T-helper 9 cell (primary cell): ENCODE measurements around the gene PTPN1.

Source experiments
- DNase-seq: peaks from one replicate; pipeline ENCODE4 v3.0.0-alpha.2; 2020

Gene PTPN1

DNA sequence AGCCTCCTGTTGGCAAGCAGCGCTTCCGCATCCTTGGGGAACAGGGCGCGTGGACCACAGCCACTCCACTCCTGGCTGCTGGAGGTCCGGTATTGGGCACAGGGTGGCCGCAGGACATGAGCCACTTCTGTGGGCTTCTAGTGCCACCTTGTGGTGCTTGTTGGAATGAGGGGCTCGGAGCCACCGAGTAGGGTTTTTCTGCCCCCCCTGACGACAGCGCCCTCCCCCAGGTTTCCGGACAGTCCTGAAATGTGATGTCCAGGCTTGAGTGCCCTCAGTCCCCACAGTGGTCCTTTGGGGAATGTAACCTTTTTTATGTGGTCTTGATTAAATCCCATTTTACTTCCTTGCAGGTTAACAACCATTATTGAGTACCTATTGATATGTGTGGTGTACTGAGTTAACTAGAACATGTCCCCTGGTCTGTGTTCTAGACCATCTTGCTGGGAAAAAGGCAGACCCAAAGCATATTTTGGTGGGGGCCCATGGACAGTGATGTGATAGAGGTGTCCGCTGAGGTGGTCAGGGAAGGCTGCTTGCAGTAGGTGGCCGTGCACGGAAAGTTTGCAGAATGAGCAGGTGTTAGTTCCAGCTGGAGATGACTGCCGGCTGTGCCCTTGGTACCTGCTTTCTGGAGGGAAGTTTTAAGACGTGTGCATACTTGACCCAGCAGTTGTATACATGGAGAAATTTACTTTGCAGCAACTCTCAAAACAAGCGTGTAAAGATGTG, 70.0 kb downstream of the PTPN1 start:
- peak; percentile 45 for DNase-seq

DNA sequence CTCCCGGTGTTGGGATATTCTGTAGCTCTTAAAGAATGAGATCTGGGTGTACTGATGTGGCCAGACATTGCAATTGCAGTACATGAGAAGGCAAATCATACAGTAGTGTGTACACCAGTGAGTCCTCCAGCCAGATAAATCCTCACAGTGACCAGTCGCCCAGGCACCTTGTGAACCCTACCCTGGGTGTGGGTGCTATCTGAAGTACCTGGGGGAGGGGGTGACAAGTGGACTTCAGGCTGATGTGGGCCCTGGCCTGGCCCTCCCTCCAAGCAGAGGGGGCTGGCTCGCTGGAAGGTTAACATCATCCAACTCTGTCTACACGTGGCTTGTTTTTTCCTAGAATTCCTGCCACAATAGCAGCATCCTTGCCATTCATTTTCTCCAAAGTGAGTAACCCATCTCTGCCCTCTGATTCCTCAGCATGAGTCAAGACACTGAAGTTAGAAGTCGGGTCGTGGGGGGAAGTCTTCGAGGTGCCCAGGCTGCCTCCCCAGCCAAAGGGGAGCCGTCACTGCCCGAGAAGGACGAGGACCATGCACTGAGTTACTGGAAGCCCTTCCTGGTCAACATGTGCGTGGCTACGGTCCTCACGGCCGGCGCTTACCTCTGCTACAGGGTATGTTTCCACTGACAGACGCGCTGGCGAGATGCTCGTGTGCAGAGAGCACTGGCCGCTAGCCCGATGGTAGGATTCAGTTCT, 70.8 kb downstream of the PTPN1 start:
- no peak for DNase-seq

DNA sequence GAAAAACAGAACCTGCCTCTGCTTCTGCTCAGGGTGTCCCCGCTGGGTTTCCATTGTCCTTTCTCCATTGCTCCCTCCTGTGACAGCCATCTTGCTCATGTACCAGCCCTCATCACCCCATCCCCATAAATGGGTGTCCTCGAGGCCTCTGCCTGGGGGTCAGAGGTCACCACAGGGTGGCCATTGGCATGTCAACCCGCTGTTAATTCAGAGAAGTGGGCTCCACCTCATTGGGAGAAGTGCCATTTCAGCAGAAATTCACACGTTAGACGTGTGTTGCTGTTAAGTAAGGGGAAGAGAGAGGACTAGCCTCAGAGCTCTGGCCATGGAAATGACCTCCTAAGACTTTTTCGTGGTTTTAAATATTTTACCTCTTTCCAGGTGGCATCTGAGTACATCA, 71.9 kb downstream of the PTPN1 start:
- DNase-seq, result no peak

DNA sequence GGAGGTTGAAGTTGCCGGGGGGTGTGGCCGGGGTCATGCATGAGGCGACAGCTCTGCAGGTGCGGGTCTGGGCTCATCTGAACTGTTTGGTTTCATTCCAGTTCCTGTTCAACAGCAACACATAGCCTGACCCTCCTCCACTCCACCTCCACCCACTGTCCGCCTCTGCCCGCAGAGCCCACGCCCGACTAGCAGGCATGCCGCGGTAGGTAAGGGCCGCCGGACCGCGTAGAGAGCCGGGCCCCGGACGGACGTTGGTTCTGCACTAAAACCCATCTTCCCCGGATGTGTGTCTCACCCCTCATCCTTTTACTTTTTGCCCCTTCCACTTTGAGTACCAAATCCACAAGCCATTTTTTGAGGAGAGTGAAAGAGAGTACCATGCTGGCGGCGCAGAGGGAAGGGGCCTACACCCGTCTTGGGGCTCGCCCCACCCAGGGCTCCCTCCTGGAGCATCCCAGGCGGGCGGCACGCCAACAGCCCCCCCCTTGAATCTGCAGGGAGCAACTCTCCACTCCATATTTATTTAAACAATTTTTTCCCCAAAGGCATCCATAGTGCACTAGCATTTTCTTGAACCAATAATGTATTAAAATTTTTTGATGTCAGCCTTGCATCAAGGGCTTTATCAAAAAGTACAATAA, 72.5 kb downstream of the PTPN1 start:
- DNase-seq, result no peak

DNA sequence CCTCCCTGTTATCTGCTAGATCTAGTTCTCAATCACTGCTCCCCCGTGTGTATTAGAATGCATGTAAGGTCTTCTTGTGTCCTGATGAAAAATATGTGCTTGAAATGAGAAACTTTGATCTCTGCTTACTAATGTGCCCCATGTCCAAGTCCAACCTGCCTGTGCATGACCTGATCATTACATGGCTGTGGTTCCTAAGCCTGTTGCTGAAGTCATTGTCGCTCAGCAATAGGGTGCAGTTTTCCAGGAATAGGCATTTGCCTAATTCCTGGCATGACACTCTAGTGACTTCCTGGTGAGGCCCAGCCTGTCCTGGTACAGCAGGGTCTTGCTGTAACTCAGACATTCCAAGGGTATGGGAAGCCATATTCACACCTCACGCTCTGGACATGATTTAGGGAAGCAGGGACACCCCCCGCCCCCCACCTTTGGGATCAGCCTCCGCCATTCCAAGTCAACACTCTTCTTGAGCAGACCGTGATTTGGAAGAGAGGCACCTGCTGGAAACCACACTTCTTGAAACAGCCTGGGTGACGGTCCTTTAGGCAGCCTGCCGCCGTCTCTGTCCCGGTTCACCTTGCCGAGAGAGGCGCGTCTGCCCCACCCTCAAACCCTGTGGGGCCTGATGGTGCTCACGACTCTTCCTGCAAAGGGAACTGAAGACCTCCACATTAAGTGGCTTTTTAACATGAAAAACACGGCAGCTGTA, 73.4 kb downstream of the PTPN1 start:
- DNase-seq, result no peak

DNA sequence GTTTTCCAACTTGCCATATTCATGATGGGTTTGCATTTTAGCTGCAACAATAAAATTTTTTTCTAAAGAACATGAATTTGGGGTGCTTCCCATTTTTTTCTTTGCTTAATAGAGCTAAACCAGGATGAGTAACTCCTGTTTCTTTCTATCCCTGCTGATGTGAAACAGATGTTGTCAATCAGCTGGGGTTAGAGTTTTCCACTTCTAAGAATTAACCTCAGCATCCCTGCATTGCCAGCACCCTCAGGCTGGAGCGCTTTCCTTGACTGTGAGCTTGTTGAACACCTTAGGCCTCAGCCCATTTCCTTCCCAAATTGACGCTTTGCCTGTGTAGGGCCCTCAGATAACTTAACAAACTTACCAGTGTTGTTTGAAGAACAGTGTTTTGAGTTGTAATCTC, 74.5 kb downstream of the PTPN1 start:
- no peak for DNase-seq

DNA sequence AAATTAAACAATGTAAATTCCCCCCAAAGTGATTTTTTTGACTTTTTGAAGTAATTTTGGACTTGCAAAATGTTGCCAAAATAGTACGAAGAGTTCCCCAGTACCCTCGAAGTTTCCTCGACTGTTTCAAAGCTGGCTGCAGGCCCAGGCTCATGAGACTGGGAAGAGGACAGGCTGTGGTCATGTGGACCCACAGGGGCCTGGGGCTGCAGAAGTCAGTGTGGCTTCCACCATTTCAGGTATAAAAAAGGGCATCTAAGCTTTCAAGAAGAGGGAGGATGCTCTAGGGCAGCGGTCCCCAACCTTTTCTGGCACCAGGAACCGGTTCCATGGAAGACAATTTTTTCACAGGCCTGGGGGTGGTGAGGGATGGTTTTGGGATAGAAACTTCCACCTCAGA, 75.0 kb downstream of the PTPN1 start:
- DNase-seq, result no peak

DNA sequence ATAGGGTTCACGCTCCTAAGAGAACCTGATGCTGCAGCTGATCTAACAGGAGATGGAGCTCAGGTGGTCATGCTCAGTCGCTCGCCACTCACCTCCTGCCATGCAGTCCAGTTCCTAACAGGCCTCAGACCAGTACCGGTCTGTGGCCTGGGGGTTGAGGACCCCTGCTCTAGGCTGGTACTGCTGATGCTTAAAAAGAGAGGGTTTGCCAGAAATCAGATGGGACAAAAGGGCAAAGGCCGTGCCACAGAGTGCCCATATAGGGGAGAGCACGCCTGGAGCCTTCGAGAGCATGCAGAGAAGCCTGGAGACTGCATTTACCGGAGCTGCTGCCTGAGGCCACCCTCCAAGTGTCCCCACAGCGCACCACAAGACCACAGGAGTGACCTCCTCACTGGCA, 75.5 kb downstream of the PTPN1 start:
- no peak for DNase-seq

DNA sequence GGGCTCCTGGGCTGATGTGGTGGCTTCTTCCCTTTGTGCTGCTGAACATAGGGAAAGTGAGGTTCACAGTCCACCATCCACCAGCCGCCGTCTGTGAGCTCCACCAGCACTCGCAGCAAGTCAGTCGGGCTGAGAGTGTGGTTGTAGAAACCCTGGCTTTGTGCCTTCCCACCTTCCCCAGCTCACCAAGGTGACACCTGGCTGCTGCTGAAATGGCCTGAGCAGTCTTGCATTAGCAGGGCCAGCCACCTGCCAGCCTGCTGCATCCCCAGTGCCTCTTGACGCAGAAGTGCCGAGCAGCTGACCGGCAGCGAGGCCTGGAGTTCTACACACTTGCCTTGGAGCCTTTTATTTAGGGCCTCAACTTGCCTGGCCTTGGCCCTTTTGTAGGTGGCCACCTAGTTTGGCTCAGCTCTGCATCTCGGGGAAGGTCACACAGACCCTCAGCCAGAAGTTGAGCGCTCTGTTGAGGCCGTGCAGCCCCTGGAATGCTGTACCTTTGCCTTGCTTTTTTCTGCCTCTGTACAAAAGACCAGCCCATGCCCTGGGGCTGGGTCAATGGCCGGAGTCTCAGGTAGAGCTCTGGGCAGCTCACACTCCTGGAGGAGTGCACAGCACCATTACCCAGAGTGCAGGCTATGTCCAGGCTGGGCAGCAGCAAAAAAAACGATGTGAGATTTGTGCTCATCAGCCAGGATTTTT, 76.5 kb downstream of the PTPN1 start:
- no peak for DNase-seq

DNA sequence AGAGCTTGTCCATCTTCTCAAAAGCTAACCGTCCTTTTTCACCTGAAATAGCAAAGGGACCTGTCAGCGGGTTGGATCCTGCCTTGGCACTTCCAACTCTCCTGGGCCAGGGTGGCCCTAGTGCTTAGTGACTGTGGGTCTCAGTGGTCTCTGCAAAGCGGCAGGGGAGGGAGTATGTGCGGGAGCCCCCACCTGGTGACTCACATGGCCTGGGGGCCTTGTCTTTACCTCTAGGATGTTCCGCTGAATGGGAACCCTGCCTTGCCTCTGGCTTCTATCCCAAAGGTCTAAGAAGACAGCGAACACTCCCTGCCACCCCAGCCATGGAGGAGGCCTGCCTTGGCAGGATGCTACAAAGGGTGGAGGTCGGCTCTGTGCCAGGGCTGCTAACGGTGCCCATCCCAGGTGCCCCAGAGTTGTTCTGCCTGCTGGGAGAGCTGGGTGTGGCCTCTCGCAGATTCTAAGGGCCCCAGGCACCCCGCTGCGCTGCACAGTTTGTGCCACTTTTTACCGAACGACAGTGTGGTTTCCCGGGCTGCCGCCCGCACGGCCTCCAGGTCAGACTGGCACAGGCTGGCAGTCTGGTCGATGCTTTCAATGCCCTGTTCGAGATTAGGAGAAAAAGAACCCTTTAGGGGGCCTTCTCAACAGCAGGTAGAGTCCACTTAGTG, 77.2 kb downstream of the PTPN1 start:
- DNase-seq, result no peak

DNA sequence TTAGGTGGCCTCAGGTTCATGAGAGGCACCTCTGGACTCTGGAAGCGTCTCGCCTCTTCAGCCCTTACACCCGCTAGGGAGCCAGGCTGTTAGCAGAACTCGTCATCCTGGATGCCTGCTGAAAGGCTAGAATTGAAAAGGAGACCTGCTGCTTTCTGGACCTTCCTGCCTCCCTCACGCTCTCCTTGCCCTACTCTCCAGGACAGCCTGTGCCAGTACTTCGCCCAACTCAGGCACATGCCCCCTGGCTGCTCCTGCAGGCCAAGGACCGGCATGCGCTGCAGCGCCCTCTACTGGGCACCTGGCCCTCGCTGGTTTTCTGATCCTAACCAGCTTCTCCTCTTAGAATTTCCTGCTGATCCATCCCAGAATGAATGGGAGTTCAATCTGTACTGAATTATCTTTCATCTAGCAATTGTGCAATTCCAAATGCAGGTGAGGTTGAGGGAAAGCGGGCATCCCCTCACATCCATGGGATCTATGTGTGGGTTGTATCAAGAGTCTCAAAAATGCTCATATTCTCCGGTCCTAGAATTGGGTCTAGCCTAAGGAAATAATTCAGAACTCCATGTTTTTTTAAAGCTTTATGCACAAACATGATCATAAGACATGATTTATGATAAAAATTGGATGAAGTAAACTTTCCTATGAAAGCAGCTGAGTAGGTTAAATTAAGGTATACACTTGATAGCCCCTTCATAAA, 78.0 kb downstream of the PTPN1 start:
- peak; percentile 79 for DNase-seq

DNA sequence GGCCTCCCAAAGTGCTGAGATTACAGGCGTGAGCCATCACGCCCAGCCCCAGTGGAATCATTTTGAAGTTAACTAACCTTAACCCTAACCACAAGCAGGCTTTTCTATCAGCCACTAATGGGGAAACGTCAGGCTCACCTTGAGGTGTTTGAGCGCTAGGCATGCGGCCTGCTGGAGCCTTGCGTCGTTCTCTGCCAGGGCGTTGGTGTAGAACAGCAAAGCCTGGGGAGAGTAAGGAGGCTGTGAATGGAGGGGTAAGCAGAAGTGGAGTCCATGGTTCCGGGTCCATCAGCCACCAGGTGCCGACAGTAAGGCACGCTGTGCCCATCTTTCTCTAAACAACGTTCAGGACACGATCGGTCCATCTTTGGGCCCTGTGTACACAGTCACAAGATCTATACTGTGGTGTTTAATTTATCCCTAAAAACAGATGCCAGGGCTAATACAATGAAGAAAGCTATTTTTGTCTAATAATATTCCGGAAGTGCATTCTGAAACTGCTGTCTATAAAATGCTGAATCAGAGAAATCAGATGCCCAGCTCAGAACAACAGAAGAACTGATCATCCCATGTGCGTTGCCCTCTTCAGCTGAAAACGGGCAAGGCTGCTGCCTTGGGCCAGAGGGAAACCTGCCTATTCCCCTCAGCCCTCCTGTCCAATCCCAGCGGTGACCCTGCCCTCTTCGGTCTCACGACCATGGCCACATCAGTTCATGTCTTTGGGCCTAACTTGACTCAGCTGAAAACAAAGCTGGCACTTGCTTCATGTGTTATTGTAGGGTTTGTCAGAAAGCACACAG, 79.6 kb downstream of the PTPN1 start:
- no peak for DNase-seq

DNA sequence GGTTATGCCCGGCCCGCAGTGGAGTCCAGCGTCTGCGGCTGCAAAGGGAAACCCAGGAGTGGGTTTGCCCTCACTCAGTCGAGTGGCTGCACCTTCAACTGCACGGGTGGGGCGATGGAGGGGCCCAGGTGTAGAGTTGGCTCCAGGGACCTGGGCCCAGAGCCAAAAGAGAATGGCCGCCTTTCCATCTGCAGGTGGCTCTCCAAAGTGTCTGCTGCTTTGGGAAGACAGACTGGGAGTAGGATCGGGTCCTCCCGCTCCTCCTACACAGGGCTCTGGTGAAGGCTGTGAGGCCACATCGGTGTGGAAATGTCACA, 80.1 kb downstream of the PTPN1 start:
- no peak for DNase-seq

DNA sequence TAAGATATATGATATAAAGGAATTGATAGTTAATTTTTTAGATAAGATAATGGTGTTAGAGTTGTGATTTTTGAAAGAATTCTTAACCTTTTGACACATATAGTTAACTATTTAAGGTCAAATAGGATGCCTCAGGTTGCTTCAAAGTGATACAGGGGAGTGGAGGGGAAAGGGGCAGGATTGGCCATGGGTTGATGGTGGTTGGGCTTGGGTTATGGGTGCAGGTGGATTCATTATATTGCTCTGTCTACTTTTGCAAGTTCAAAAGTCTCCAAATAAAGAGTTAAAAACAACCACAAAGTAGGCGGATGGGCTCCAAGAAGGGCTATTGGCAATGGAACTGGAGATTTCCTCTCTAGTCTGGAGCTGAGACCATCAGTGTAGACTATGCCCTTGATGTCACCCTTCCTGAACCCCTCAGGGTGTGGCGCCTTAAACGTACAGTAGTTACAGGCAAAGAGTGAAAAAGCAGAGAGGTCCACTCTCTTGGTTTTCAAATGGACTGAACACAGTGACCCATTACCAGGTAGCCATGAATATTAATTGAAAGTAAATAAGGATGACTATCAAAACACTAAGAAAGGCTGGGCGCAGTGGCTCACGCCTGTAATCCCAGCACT, 81.2 kb downstream of the PTPN1 start:
- DNase-seq, result no peak

DNA sequence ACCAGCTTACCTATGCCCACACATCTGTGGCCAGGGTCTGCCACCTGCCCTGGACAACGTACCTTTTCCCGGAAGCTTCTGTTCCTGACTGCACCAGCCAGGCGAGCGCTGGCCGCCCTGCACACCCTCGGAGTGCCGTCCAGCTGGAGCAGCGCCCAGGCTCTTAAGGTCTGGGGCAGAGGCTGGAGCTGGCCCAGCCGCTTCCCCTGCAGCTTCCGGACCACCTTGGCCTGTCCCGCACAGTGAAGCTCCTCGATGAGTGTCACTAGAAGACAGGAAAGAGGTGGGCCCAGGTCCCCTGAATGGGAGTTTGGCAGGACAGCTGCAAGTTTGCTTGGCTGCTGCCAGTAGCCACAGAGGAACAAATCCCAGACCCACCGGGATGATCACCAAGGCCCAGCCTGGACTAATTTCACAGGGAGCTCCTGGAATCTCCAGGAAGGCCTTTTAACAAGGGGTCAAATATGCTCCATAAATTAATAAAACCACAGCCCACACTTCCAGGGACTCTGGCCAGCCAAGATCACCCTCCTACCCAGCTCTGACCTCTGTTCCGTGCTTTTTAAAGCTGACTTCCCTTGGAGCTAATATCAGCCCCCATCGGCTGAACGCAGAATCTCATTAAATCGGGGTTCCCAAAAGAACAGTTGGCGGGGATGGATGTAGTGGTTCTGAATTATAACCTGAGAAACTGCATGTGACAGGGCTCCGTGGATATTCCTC, 82.3 kb downstream of the PTPN1 start:
- no peak for DNase-seq

DNA sequence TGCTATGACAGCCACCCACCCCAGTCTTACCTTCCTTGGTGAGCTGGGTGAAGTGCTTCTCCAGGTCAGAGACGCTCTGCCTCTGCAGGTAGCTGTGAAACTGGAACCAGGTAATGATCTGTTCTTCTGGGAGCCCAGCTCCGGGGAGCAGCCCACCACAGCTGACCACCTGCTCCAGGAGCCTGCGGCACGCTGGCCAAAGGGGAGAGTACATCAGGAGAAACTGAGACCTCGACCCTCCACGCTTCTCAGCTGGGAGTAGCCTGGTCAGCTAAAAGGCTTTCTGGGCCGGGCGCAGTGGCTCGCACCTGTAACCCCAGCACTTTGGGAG, 82.8 kb downstream of the PTPN1 start:
- no peak for DNase-seq

DNA sequence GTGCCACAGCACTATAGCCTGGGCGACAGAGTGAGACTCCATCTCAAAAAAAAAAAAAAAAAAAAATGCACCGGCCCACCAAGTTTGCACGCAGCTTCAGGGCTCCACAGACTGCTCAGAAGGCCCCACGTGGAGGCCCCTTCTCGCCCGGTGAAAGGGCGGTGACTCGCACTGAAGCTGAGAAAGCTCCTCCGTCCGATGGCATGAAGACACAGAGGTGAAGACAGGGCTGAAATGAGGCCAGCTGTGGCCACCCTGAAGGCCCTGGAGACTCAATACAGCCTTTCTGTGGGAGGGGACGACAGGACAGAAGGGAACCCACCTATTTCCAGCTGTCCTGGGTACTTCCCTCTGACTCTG, 84.0 kb downstream of the PTPN1 start:
- DNase-seq, result no peak

DNA sequence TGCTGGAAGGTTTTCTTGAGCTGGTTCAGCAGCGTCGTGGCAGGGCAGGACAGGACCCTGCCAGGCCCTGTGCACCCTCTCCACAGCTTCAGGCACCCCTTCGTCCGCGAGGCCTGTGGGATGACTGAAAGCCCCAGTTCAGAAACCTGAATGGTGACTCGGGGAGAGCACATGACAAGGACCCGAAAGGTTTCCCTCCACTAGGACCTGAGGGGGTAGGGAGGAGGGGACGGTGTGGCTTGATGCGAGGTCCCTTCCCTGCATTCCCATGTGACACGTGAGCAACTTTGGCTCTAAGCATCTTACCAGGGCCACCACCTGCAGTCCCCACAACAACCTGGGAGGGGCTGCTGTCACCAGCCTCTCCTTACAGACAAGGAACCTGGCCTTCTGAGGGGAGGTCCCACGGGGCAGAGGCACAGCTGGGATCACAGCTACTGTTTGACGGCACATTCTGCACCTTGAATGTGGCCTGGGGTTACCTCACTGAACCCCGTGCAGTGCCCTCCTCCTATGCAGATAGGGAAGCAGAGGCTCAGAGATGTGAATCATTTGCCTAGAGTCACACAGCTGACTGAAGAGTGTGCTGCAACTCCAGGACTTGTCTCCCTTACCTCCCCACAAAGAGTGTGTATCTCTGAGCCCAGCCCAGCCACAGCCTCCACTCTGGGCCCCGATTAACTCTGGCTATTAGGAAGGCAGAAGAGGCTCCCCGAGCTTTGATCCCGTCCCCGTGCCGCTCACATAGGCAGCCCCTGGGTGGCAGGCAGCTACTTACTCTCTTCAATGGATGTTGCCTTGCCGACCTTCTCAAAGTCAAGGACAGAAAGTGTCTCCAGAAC, 84.6 kb downstream of the PTPN1 start:
- no peak for DNase-seq

DNA sequence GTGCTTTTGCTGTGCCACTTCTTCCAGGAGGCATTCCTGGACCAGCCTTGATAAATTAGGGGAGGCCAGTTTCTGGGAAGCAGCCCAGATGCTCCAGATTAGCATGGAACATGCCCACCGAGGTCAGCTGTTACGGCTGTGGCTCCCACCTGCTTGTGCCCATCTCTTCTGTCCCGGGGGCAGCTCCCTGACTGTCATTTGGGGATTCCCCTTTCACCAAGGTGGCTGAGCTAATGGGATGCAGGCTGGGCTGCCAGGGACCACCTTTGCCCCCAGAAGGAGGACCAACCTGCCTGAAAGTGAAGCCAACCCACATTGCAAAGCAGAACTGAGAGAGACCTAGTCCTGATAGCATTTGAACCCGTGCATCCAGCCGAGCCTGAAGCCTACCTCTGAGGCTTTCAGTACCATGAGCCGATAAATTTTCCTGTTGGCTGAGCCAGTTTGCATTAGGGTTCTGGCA, 85.3 kb downstream of the PTPN1 start:
- no peak for DNase-seq
